ENCODE data around the gene KIF16B.

- no peak for TF ChIP-seq CTCF (conservative IDR thresholded peaks at IDR 0.05; ENCODE audit: low read depth, low read length)
- no peak for TF ChIP-seq EZH2 (IDR thresholded peaks at IDR 0.05; ENCODE audit: borderline replicate concordance, low read depth, low read length, poor library complexity, severe bottlenecking)
These were observed 149.7 kb downstream of the KIF16B start for GRCh38 chr20:16423311-16424212.
